ENCODE measurements around the gene PNMA8A.

PNMA8A gene

DNA sequence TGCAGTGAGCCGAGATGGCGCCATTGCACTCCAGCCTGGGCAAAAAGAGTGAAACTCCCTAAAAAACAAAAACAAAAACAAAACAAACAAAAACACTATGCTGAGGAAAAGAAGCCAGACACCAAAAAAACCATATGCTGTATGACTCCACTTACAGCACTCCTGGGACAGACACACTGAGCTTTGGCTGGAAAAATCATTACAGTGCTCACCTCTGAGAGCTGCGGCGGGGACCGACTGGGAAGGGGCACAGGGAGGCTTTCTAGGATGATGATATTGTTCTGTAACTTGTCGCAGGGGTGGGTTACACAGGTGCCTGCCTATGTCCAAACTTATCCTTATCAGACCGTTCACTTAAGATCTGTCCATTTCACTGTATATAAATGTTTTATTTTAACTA is 7.8 kb downstream of the PNMA8A start:
- Histone ChIP-seq H3K79me2 (no peaks in the 10 kb centered on the region), H3K9ac (no peak overlapping the region), H3K9me3 (ENCODE audit: control insufficient read depth, low read length) (no peaks in the 10 kb centered on the region), H3K36me3 (ENCODE audit: control insufficient read depth, insufficient read depth, low read length) (no peaks in the 10 kb centered on the region), H3K27me3 (ENCODE audit: control insufficient read depth, insufficient read depth, low read length) (no peaks in the 10 kb centered on the region), H3K27ac (no peak overlapping the region), H3K4me2 (ENCODE audit: low read length) (no peak overlapping the region), H2AFZ (no peak overlapping the region), H3K4me1 (no peaks in the 10 kb centered on the region), H3K4me3 (ENCODE audit: low read depth, low read length) (no peak overlapping the region)
- no peak for TF ChIP-seq CTCF (IDR thresholded peaks at IDR 0.05)

GRCh38 chr19:46461537-46461936 is 9.8 kb downstream of the PNMA8A start:
- H3K27me3 ChIP-seq (ENCODE audit: control insufficient read depth, insufficient read depth, low read length): no peaks in the 10 kb centered on the region
- no peak overlapping the region for H3K27ac ChIP-seq
- no peak overlapping the region for H2AFZ ChIP-seq
- no peak overlapping the region for H3K9ac ChIP-seq
- no peak overlapping the region for H3K4me2 ChIP-seq (ENCODE audit: low read length)
- no peak overlapping the region for H3K4me3 ChIP-seq (ENCODE audit: low read depth, low read length)
- H3K4me1 ChIP-seq: no peaks in the 10 kb centered on the region
- TF ChIP-seq CTCF (IDR thresholded peaks at IDR 0.05): no peak
- H3K9me3 ChIP-seq (ENCODE audit: control insufficient read depth, low read length): no peaks in the 10 kb centered on the region
- no peaks in the 10 kb centered on the region for H3K36me3 ChIP-seq (ENCODE audit: control insufficient read depth, insufficient read depth, low read length)
- H3K79me2 ChIP-seq: no peaks in the 10 kb centered on the region

GRCh38 chr19:46460981-46461380 is 10.4 kb downstream of the PNMA8A start:
- no peak overlapping the region for H2AFZ ChIP-seq
- H3K79me2 ChIP-seq: no peaks in the 10 kb centered on the region
- no peaks in the 10 kb centered on the region for H3K27me3 ChIP-seq (ENCODE audit: control insufficient read depth, insufficient read depth, low read length)
- no peak overlapping the region for H3K4me2 ChIP-seq (ENCODE audit: low read length)
- no peaks in the 10 kb centered on the region for H3K9me3 ChIP-seq (ENCODE audit: control insufficient read depth, low read length)
- no peak overlapping the region for H3K9ac ChIP-seq
- no peak overlapping the region for H3K4me3 ChIP-seq (ENCODE audit: low read depth, low read length)
- no peaks in the 10 kb centered on the region for H3K36me3 ChIP-seq (ENCODE audit: control insufficient read depth, insufficient read depth, low read length)
- no peak overlapping the region for H3K27ac ChIP-seq
- no peaks in the 10 kb centered on the region for H3K4me1 ChIP-seq
- TF ChIP-seq CTCF (IDR thresholded peaks at IDR 0.05): no peak

DNA sequence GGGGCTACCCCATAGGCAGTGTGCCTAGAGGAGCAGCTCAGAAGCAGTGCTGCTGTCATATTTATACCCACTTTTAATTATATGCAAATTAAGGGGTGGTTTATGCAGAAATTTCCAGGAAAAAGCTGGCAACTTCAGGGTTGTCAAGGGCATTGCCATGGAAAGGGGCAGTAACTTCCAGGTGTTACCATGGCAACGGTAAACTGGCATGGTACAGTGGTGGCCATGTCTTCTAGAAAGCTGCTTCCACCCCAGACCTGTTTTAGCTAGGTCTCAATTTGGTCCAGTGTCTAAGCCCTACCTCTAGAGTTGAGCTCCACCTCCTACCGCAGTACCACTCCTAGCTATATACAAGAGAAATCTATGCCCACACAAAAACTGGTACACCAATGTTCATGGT is 11.3 kb downstream of the PNMA8A start:
- no peak for TF ChIP-seq CTCF (IDR thresholded peaks at IDR 0.05)
- H3K4me1 ChIP-seq: no peaks in the 10 kb centered on the region
- no peak overlapping the region for H3K4me2 ChIP-seq (ENCODE audit: low read length)
- H3K36me3 ChIP-seq (ENCODE audit: control insufficient read depth, insufficient read depth, low read length): no peaks in the 10 kb centered on the region
- H2AFZ ChIP-seq: no peak overlapping the region
- H3K27ac ChIP-seq: no peak overlapping the region
- H3K9me3 ChIP-seq (ENCODE audit: control insufficient read depth, low read length): no peaks in the 10 kb centered on the region
- no peaks in the 10 kb centered on the region for H3K27me3 ChIP-seq (ENCODE audit: control insufficient read depth, insufficient read depth, low read length)
- H3K79me2 ChIP-seq: no peaks in the 10 kb centered on the region
- no peak overlapping the region for H3K4me3 ChIP-seq (ENCODE audit: low read depth, low read length)
- no peak overlapping the region for H3K9ac ChIP-seq

DNA sequence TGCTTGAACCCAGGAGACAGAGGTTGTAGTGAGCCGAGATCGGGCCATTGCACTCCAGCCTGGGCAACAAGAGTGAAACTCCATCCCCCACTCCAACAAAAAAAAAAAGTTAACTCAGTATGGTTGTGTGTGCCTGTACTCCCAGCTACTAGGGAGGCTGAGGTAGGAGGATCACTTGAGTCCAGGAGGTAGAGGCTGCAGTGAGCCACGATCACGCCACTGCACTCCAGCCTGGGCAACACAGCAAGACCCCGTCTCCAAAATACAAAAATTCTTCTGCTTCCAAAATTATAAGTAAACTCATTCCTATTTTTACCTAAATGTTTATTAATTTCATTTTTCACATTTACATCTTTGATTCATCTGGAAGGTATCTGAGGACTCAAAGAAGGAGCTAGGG is 14.4 kb downstream of the PNMA8A start:
- Histone ChIP-seq H3K9ac (no peak overlapping the region), H3K9me3 (ENCODE audit: control insufficient read depth, low read length) (no peaks in the 10 kb centered on the region), H3K79me2 (no peaks in the 10 kb centered on the region), H3K4me2 (ENCODE audit: low read length) (no peak overlapping the region), H3K27ac (no peak overlapping the region), H3K4me3 (ENCODE audit: low read depth, low read length) (no peak overlapping the region), H3K4me1 (no peaks in the 10 kb centered on the region), H3K27me3 (ENCODE audit: control insufficient read depth, insufficient read depth, low read length) (no peaks in the 10 kb centered on the region), H3K36me3 (ENCODE audit: control insufficient read depth, insufficient read depth, low read length) (no peaks in the 10 kb centered on the region), H2AFZ (no peak overlapping the region)
- TF ChIP-seq CTCF (IDR thresholded peaks at IDR 0.05): no peak

Data from parathyroid adenoma (tissue), 2 donors.